Body of pancreas (tissue), 4 donors: ENCODE data around the gene ZNF423.

ENCODE experiments used
- CTCF ChIP-seq, 7 experiments: fragments of 450-650 bp in 4 of 7; fragments of 200-600 bp in 3 of 7; sonication (generic) in 3 of 7; IDR thresholded peaks; one replicate each; pipeline ENCODE4 v1.5.1; 2016 to 2019; ENCODE audit warnings: antibody characterized with exemption in 7 of 7
- POLR2A ChIP-seq, 3 donors: fragments of 450-650 bp; IDR thresholded peaks; one replicate each; pipeline ENCODE4 v1.6.1; 2016; ENCODE audit warnings: antibody characterized with exemption in 3 of 3, mild to moderate bottlenecking in 2 of 3

- TF ChIP-seq POLR2A (IDR thresholded peaks at IDR 0.05) (no peak), CTCF (IDR thresholded peaks at IDR 0.05) (no peak)
These were observed 149.1 kb downstream of the ZNF423 start for GRCh38 chr16:49706620-49707355.
